HG03103 (cell line): ENCODE measurements around the gene HNRNPU.

ENCODE experiments used
- ATAC-seq: cut with Tn5 transposase; IDR thresholded peaks from one replicate; pipeline ENCODE4 v1.9.1; 2021; ENCODE audit warnings: low read depth; ENCODE audit not compliant: unreplicated experiment

HNRNPU gene

GRCh38 chr1:244813327-244813726 lies 51.0 kb downstream of the HNRNPU start:
- ATAC-seq = no peak

GRCh38 chr1:244810221-244810620 lies 54.1 kb downstream of the HNRNPU start:
- ATAC-seq = no peak

- no peak for ATAC-seq
Observed at GRCh38 chr1:244807138-244807537, 57.2 kb downstream of the HNRNPU start.

- ATAC-seq = no peak
Observed at GRCh38 chr1:244804841-244805240, 59.5 kb downstream of the HNRNPU start.

GRCh38 chr1:244802556-244803239 lies 61.6 kb downstream of the HNRNPU start:
- no peak for ATAC-seq

GRCh38 chr1:244802041-244802440 lies 62.3 kb downstream of the HNRNPU start:
- ATAC-seq = no peak

- peak; percentile 75 for ATAC-seq
Observed at GRCh38 chr1:244801246-244801645, 63.1 kb downstream of the HNRNPU start.

GRCh38 chr1:244800821-244801220 lies 63.5 kb downstream of the HNRNPU start:
- ATAC-seq = no peak
